B cell (primary cell): ENCODE results near the gene GDAP1L1. TPM values are rescaled to one million over a fixed set of nuclear protein-coding genes. Genes with fewer than 3 reads are reported as not detected.

Experiments used
- ATAC-seq: fragments of 200-7000 bp; cut with Tn5 transposase; one replicate; pipeline ENCODE4 v1.10.0; 2021; ENCODE audit warnings: low read depth, mild to moderate bottlenecking, moderate number of reproducible peaks, moderate library complexity
- CTCF ChIA-PET: fragments of 350-600 bp; sonication (Branson Sonifier 250); formaldehyde crosslinking; loops from one replicate; lab custom pipeline; 2021; ENCODE audit warnings: antibody characterized with exemption, inconsistent platforms; lab: Charles Lee
- POLR2A ChIA-PET: fragments of 350-600 bp; sonication (Branson Sonifier 250); formaldehyde crosslinking; loops from one replicate; lab custom pipeline; 2021; ENCODE audit warnings: antibody characterized with exemption; lab: Charles Lee
- DNase-seq: peaks from one replicate; pipeline ENCODE4 v3.0.0; 2013
- H2AFZ ChIP-seq: 2 replicates; pipeline ENCODE4 v1.6.1; 2012; ENCODE audit warnings: mild to moderate bottlenecking, low read depth, low read length; ENCODE audit not compliant: insufficient read depth, poor library complexity, severe bottlenecking
- H3K27ac ChIP-seq, 2 donors: 1 replicate in 1 of 2; 2 replicates in 1 of 2; pipeline ENCODE4 v1.5.1; 2012 to 2013; ENCODE audit warnings: low read length in 2 of 2, mild to moderate bottlenecking in 2 of 2, moderate library complexity in 1 of 2
- H3K27me3 ChIP-seq, 4 experiments: fragments of 200-600 bp in 1 of 4; sonication (generic) in 1 of 4; replicated peaks in 1 of 4; 1 replicate in 2 of 4; 2 replicates in 2 of 4; pipeline versions ENCODE4 v1.6.1 to v1.7.0; 2013 to 2016; ENCODE audit warnings: low read length in 3 of 4, mild to moderate bottlenecking in 2 of 4, mixed read lengths in 1 of 4, moderate library complexity in 1 of 4; ENCODE audit not compliant: insufficient read depth in 4 of 4, control insufficient read depth in 3 of 4; ENCODE audit errors: control extremely low read depth in 1 of 4
- H3K36me3 ChIP-seq, 2 experiments: replicated peaks in 1 of 2; 1 replicate in 1 of 2; 2 replicates in 1 of 2; pipeline versions ENCODE4 v1.6.1 to v1.7.1; 2013; ENCODE audit warnings: low read length in 1 of 2; ENCODE audit not compliant: insufficient read depth in 2 of 2, control insufficient read depth in 1 of 2; ENCODE audit errors: control extremely low read depth in 1 of 2, extremely low read depth in 1 of 2
- H3K4me1 ChIP-seq, 2 donors: fragments of 200-600 bp in 1 of 2; sonication (generic) in 1 of 2; 1 replicate in 1 of 2; 2 replicates in 1 of 2; pipeline versions ENCODE4 v1.5.1 to v1.6.1; 2013 to 2017; ENCODE audit warnings: low read length in 2 of 2; ENCODE audit not compliant: control insufficient read depth in 2 of 2, insufficient read depth in 2 of 2
- H3K4me2 ChIP-seq: replicated peaks from 2 replicates; pipeline ENCODE3; 2012; ENCODE audit warnings: mild to moderate bottlenecking, low read depth, low read length; ENCODE audit not compliant: poor library complexity, severe bottlenecking
- H3K4me3 ChIP-seq, 5 experiments: fragments of 200-600 bp in 1 of 5; sonication (generic) in 1 of 5; 1 replicate in 3 of 5; 2 replicates in 2 of 5; pipeline versions ENCODE4 v1.5.1 to v1.7.0; 2011 to 2016; ENCODE audit warnings: low read length in 4 of 5, mild to moderate bottlenecking in 4 of 5, low read depth in 2 of 5, control low read depth in 1 of 5, moderate library complexity in 1 of 5; ENCODE audit not compliant: insufficient read depth in 1 of 5; ENCODE audit errors: control extremely low read depth in 1 of 5, extremely low read depth in 1 of 5
- H3K79me2 ChIP-seq: fragments of 200-600 bp; sonication (generic); one replicate; pipeline ENCODE4 v1.6.0; 2016; ENCODE audit warnings: low read length; ENCODE audit not compliant: control insufficient read depth, insufficient read depth
- H3K9ac ChIP-seq: fragments of 200-600 bp; sonication (generic); 2 replicates; pipeline ENCODE4 v1.6.1; 2017; ENCODE audit warnings: mild to moderate bottlenecking, low read length, moderate library complexity
- H3K9me3 ChIP-seq, 3 donors: one replicate each; pipeline versions ENCODE4 v1.6.1 to v1.7.1; 2013; ENCODE audit warnings: low read length in 2 of 3; ENCODE audit not compliant: control insufficient read depth in 2 of 3, insufficient read depth in 1 of 3; ENCODE audit errors: control extremely low read depth in 1 of 3
- H4K20me1 ChIP-seq: 2 replicates; pipeline ENCODE4 v1.6.0; 2012; ENCODE audit warnings: mild to moderate bottlenecking, low read length; ENCODE audit not compliant: insufficient read depth, control insufficient read depth, poor library complexity, severe bottlenecking
- H3K27ac Mint-ChIP-seq: one replicate; pipeline ENCODE4 v1.8.0; 2021; ENCODE audit warnings: mixed read lengths
- H3K27me3 Mint-ChIP-seq: one replicate; pipeline ENCODE4 v1.8.0; 2021; ENCODE audit warnings: mixed read lengths
- H3K4me1 Mint-ChIP-seq: one replicate; pipeline ENCODE4 v1.8.0; 2021; ENCODE audit warnings: mixed read lengths
- H3K4me3 Mint-ChIP-seq: one replicate; pipeline ENCODE4 v1.8.0; 2021; ENCODE audit warnings: mixed read lengths
- H3K9me3 Mint-ChIP-seq: one replicate; pipeline ENCODE4 v1.8.0; 2022; ENCODE audit warnings: mixed read lengths; ENCODE audit not compliant: insufficient read depth
- CTCF ChIP-seq: fragments of 200-600 bp; IDR thresholded peaks from one replicate; pipeline ENCODE4 v1.8.0; 2022; ENCODE audit warnings: antibody characterized with exemption, mild to moderate bottlenecking
- EZH2 ChIP-seq: IDR thresholded peaks from 2 replicates; pipeline ENCODE4 v1.6.1; 2012; ENCODE audit warnings: borderline replicate concordance, low read depth, mild to moderate bottlenecking, moderate library complexity, low read length; ENCODE audit not compliant: insufficient read depth, poor library complexity, severe bottlenecking
- WGBS: methylation state at CpG from one replicate; pipeline ENCODE4 v1.1.5; 2013; ENCODE audit warnings: missing lambda C conversion rate; ENCODE audit not compliant: insufficient coverage; 5-methylcytosine and 5-hydroxymethylcytosine counted together
- intact Hi-C: fragments of 100-400 bp; cut with micrococcal nuclease; formaldehyde crosslinking; loops from one replicate; pipeline ENCODE4 v1.10.0; 2022
- polyA plus RNA-seq: library from polyadenylated mRNA; depleted of rRNA; stranded (reverse); fragments of >200 nt; gene quantifications from 2 replicates; pipeline ENCODE4 v1.2.3, GENCODE V29; 2012
- total RNA-seq, 2 donors: library from RNA; stranded (reverse); fragments of 120-200 nt in 1 of 2; gene quantifications; 1 replicate in 1 of 2; 2 replicates in 1 of 2; pipeline versions ENCODE4 v1.2.3 to v1.2.4, GENCODE V29; 2013 to 2022

Gene GDAP1L1
- total and polyA plus RNA-seq, 2 donors (not counting 1 experiment from before 2014, with no cell fraction given), result not detected

- Histone ChIP-seq H3K36me3 (peaks cover 1 to 26% of the 10 kb centered on the region in 2 experiments), H4K20me1 (peaks cover 60% of the 10 kb centered on the region), H3K9me3 (no peaks in the 10 kb centered on the region), H3K79me2 (peaks cover 92% of the 10 kb centered on the region), H3K27me3 (no peaks in the 10 kb centered on the region), H3K4me3 (peak overlapping the region in 4 of 5 experiments; percentile 92 to 100 (median 96)), H3K27ac (peak overlapping the region; percentile 95 to 99), H3K9ac (peak overlapping the region; percentile 99), H2AFZ (no peak overlapping the region), H3K4me2 (peak overlapping the region; percentile 96), H3K4me1 (peaks cover 36 to 38% of the 10 kb centered on the region in 2 donors)
- DNase-seq, result peak; percentile 62
- Mint-ChIP-seq H3K27ac (peak overlapping the region; percentile 81), H3K4me1 (peaks cover 62% of the 10 kb centered on the region), H3K27me3 (no peaks in the 10 kb centered on the region), H3K9me3 (no peaks in the 10 kb centered on the region), H3K4me3 (peak overlapping the region; percentile 88)
- ATAC-seq, result no peak
- POLR2A ChIA-PET, result interaction anchor here (0.6 kb wide), 1 partner anchor 526 kb away, joined by 3 read pairs; no protein-coding TSS in a partner anchor
- TF ChIP-seq CTCF, result no peak
- no peak for TF ChIP-seq EZH2
- intact Hi-C loops, result no loop called here
- WGBS, result no CpG with 5 or more reads among the region's 7 CpGs
- CTCF ChIA-PET, result interaction anchor here (1.0 to 2.5 kb wide), 5 partner anchors 9 to 103 kb away, joined by 3 to 15 read pairs (median 7); partner anchors contain the start of gene FITM2
Measured at GRCh38 chr20:44208165-44208564, 38.9 kb upstream of the GDAP1L1 start.

- Mint-ChIP-seq H3K4me3 (peak overlapping the region; percentile 88), H3K9me3 (no peaks in the 10 kb centered on the region), H3K4me1 (peaks cover 58% of the 10 kb centered on the region), H3K27me3 (no peaks in the 10 kb centered on the region), H3K27ac (peak overlapping the region; percentile 81)
- Histone ChIP-seq H3K4me1 (peaks cover 36 to 38% of the 10 kb centered on the region in 2 donors), H2AFZ (no peak overlapping the region), H3K4me2 (peak overlapping the region; percentile 96), H3K9me3 (no peaks in the 10 kb centered on the region), H3K9ac (peak overlapping the region; percentile 99), H3K27ac (peak overlapping the region; percentile 95 to 99), H3K27me3 (no peaks in the 10 kb centered on the region), H3K4me3 (peak overlapping the region; percentile 65 to 100 (median 96)), H4K20me1 (peaks cover 57% of the 10 kb centered on the region), H3K79me2 (peaks cover 92% of the 10 kb centered on the region), H3K36me3 (peaks cover 1 to 23% of the 10 kb centered on the region in 2 experiments)
- intact Hi-C loops, result no loop called here
- ChIA-PET CTCF (interaction anchor here (1.0 to 2.5 kb wide), 5 partner anchors 8 to 102 kb away, joined by 3 to 15 read pairs (median 7); partner anchors contain the start of gene FITM2), POLR2A (no interaction called here)
- no peak for TF ChIP-seq CTCF
- WGBS, result 20% methylated on average over 6 of the region's 7 CpGs
- ATAC-seq (no peak), DNase-seq (no peak)
Measured at GRCh38 chr20:44208770-44209169, 38.3 kb upstream of the GDAP1L1 start.
